ENCODE measurements around the gene ZFP92. TPM values are rescaled to one million over a fixed set of nuclear protein-coding genes. Genes with fewer than 3 reads are reported as not detected.

ZFP92 gene
- total RNA-seq, 1 donor from 2014 or later, result 1.0 TPM

DNA sequence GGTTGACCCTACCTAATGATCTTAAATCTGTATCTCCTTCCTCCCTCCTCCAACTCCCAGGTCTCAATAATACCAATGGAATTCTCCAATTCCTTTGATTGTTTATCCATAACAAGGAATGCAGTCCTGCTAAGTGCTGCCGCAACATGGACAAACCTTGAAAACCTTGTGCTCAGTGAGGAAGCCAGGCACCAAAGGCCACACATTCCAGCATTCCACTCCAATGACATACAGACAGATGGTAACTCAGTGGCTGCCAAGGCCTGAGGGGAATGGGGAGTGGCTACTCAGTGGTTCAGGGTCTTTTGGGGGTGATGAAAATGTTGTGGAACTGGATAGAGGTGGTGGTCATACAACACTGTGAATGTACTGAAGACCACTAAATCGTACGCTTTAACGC lies 48.7 kb downstream of the ZFP92 start:
- Histone ChIP-seq H3K4me1 (ENCODE audit: control insufficient read depth in 3 of 3, insufficient read depth in 3 of 3, low read length in 3 of 3) (peaks cover 8 to 29% (median 20%) of the 10 kb centered on the region in 3 donors), H3K9ac (ENCODE audit: low read depth in 1 of 3, low read length in 3 of 3) (no peak overlapping the region), H3K27ac (ENCODE audit: low read depth, low read length) (no peak overlapping the region), H3K9me3 (ENCODE audit: control insufficient read depth in 3 of 3, low read length in 3 of 3) (no peaks in the 10 kb centered on the region), H3K27me3 (ENCODE audit: control insufficient read depth in 3 of 3, insufficient read depth in 3 of 3, low read length in 3 of 3) (no peaks in the 10 kb centered on the region), H3K4me3 (ENCODE audit: low read length in 3 of 3) (no peak overlapping the region), H3K36me3 (ENCODE audit: control insufficient read depth in 3 of 3, insufficient read depth in 3 of 3, low read length in 3 of 3) (peaks cover 0 to 2% (median 2%) of the 10 kb centered on the region in 3 donors)

DNA sequence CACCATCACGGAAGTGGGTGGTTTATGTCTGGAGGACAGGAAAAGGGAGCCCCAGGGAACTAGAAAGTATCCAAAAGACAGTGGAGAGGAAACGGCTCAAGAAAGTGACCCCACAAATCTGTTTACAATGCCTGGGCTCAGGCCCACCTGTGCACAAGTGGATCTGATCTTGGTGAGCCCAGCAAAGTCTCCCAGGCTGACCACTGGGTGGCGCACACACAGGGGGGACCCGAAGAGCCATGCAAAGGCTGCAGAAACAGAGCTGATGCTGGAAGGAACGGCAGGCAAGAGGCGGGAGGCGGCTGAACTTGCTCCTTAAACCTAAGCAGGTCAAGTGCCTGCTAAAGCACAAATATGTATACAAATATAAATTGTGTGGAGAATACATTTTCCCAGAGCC lies 49.6 kb downstream of the ZFP92 start:
- Histone ChIP-seq H3K4me3 (ENCODE audit: low read length in 3 of 3) (no peak overlapping the region), H3K27me3 (ENCODE audit: control insufficient read depth in 3 of 3, insufficient read depth in 3 of 3, low read length in 3 of 3) (no peaks in the 10 kb centered on the region), H3K4me1 (ENCODE audit: control insufficient read depth in 3 of 3, insufficient read depth in 3 of 3, low read length in 3 of 3) (peaks cover 8 to 25% (median 20%) of the 10 kb centered on the region in 3 donors), H3K27ac (ENCODE audit: low read depth, low read length) (no peak overlapping the region), H3K36me3 (ENCODE audit: control insufficient read depth in 3 of 3, insufficient read depth in 3 of 3, low read length in 3 of 3) (peaks cover 0 to 2% (median 2%) of the 10 kb centered on the region in 3 donors), H3K9me3 (ENCODE audit: control insufficient read depth in 3 of 3, low read length in 3 of 3) (no peaks in the 10 kb centered on the region), H3K9ac (ENCODE audit: low read depth in 1 of 3, low read length in 3 of 3) (no peak overlapping the region)

Small RNA genes within 50 kb of the gene (small RNA-seq; reads per million reads assigned to genes)
- gene RN7SL667P, result not detected

Other genes with a start within 250 kb of the ZFP92 start
- not detected for gene MAGEA1, start 232.2 kb upstream of the ZFP92 start, total RNA-seq
- not detected for gene PNMA6F, start 89.7 kb upstream of the ZFP92 start, total RNA-seq
- gene ZNF275, start 77.3 kb upstream of the ZFP92 start, total RNA-seq, result 5.2 TPM
- gene PNMA6E, start 10.1 kb upstream of the ZFP92 start, total RNA-seq, result not detected
- gene TREX2, start 34.6 kb downstream of the ZFP92 start, total RNA-seq, result 3.7 TPM
- gene HAUS7, start 59.1 kb downstream of the ZFP92 start, total RNA-seq, result 11.0 TPM
- gene BGN, start 83.5 kb downstream of the ZFP92 start, total RNA-seq, result 24.5 TPM
- 0.52 TPM for gene ATP2B3, start 106.2 kb downstream of the ZFP92 start, total RNA-seq
- 13.0 TPM for gene CCNQ, start 187.7 kb downstream of the ZFP92 start, total RNA-seq
- gene DUSP9, start 235.7 kb downstream of the ZFP92 start, total RNA-seq, result not detected